Activated T-cell treated with anti-CD3 and anti-CD28 coated beads, Interleukin-2, amount 50 U/mL, for 72 hours (primary cell): Measurements from ENCODE around the gene WDFY2. TPM values are rescaled to one million over a fixed set of nuclear protein-coding genes. Genes with fewer than 3 reads are reported as not detected.

Source experiments
- ATAC-seq, 2 donors: fragments of 150-1000 bp; cut with Tn5 transposase; replicated peaks in 1 of 2; 2 replicates each; pipeline ENCODE4 v1.10.0; 2021; ENCODE audit warnings: moderate library complexity in 2 of 2, mild to moderate bottlenecking in 1 of 2
- DNase-seq, 2 donors: peaks; one replicate each; pipeline ENCODE4 v3.0.0; 2021 to 2022; ENCODE audit warnings: mixed read lengths in 1 of 2
- H3K27ac Mint-ChIP-seq: one replicate; pipeline ENCODE4 v1.8.0; 2022; ENCODE audit warnings: mild to moderate bottlenecking, moderate library complexity, mixed read lengths
- H3K27me3 Mint-ChIP-seq: one replicate; pipeline ENCODE4 v1.8.0; 2022; ENCODE audit warnings: low read depth, mixed read lengths
- H3K36me3 Mint-ChIP-seq, 2 donors: one replicate each; pipeline ENCODE4 v1.8.0; 2022; ENCODE audit warnings: mixed read lengths in 2 of 2, mild to moderate bottlenecking in 1 of 2; ENCODE audit not compliant: insufficient read depth in 2 of 2
- H3K4me1 Mint-ChIP-seq: one replicate; pipeline ENCODE4 v1.8.0; 2022; ENCODE audit warnings: low read depth, mixed read lengths
- H3K4me3 Mint-ChIP-seq, 2 donors: one replicate each; pipeline ENCODE4 v1.8.0; 2022; ENCODE audit warnings: mild to moderate bottlenecking in 2 of 2, mixed read lengths in 2 of 2, moderate library complexity in 2 of 2
- H3K9me3 Mint-ChIP-seq, 2 donors: one replicate each; pipeline ENCODE4 v1.8.0; 2022; ENCODE audit warnings: mixed read lengths in 2 of 2
- total RNA-seq, 2 donors: library from RNA; stranded (reverse); gene quantifications; one replicate each; pipeline ENCODE4 v1.2.3, GENCODE V29; 2022

Gene WDFY2
- total RNA-seq, 2 donors from 2014 or later: 12.6 to 13.5 TPM

DNA sequence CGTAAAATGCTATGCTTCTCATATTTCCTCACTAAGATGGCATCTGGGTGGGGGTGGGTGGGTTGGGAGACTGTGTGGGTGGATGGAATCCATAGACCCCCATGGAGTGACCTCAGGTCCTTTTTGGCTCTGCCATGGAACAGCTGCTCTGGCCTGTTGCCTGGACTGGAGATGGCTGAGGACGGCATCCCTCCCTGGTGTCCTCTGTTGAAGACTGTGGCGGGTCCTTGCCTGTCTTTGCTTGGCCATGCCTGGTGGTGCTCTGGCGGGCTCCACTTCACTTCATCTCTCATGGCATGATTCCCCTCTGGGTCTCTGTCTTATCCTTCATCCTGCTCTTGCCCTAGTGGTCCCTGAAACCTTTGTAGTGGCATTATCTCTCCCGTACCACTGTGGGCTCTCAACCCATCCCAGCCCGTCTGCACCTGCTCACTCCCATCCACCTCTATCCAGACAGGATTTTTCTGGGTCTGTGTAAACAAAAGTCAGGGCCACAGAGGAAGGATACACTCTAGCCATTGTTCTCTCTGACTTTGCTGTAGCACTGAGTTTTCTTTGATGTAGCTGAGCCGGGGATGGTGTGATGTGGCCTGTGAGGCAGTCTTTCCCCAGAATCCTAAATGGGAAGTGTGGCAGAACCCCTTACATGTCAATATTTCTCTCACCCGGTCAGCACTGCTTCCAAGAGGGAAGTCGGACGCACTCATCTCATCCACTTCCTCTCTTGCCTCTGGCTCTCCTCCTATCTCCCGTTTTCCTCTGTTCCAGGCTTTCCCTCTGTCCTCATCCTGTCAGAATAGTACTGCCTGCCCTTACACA lies 36.1 kb downstream of the WDFY2 start:
- Mint-ChIP-seq H3K36me3 (peaks cover 0 to 4% of the 10 kb centered on the region in 2 donors), H3K27ac (peak overlapping the region; percentile 43), H3K4me3 (no peak overlapping the region), H3K27me3 (no peaks in the 10 kb centered on the region), H3K4me1 (peaks cover 54% of the 10 kb centered on the region), H3K9me3 (no peaks in the 10 kb centered on the region)
- no peak for DNase-seq
- no peak for ATAC-seq

DNA sequence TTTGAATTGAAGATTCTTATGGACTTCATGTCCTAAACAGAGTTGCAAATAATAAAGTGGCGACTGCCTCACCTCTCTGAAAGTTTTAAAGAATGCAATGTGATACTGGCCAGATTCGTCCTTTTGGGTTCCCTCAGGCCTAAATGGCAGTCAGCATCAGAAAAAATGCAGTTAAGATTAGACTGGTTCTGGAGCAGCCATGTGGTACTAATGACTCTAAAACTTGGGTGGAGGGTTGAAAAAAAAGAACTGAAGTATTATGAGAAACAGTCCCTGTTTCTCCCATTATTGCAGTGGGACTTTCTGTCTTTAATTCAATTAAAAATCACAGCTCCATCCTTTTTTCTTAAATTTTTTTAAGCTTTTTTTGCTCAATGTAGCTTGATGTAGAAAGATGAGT lies 37.3 kb downstream of the WDFY2 start:
- peaks cover 54% of the 10 kb centered on the region for H3K4me1 Mint-ChIP-seq
- ATAC-seq (no peak), DNase-seq (no peak)
- no peak overlapping the region for H3K27ac Mint-ChIP-seq
- H3K4me3 Mint-ChIP-seq: no peak overlapping the region
- H3K9me3 Mint-ChIP-seq: no peaks in the 10 kb centered on the region
- peaks cover 0 to 4% of the 10 kb centered on the region in 2 donors for H3K36me3 Mint-ChIP-seq
- no peaks in the 10 kb centered on the region for H3K27me3 Mint-ChIP-seq

DNA sequence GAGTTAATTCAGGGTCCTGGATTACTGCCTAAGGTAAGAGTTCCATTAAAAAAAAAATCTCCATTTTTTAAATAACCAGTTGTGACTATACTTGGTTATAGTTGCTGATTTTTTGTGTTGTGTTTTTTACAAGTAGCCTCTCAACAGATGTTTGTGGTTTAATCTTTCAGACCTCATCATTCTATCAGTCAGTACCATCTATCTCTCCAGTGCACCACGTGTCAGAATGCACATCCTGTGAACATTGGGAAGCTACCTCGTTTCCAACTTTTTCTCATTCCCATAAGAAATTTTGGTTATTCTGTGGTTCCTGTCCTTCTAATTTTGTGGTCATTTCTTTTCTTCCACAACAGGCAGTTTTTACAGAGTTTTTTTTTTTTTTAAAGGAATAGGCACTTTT lies 39.2 kb downstream of the WDFY2 start:
- Mint-ChIP-seq H3K36me3 (peaks cover 0 to 4% of the 10 kb centered on the region in 2 donors), H3K27ac (no peak overlapping the region), H3K27me3 (no peaks in the 10 kb centered on the region), H3K9me3 (no peaks in the 10 kb centered on the region), H3K4me3 (no peak overlapping the region), H3K4me1 (peaks cover 54% of the 10 kb centered on the region)
- ATAC-seq (no peak), DNase-seq (no peak)

DNA sequence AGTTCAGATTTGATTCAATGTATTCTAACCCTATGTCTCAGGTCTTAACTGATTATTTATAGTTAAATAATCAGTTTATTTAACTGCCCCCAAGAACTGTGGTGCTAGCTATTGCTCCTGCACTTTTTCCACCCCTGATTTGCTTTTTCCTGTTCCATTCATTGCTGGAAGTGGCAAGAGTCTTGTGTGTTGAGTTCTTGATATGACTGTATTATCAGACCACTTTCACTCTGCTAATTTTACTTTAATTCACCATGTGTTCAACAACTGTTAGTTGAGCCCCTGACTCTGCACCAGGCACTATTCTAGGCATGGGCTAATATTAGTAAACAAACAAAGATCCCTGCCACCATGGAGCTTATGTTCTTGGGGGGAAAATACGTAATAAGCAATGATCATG lies 39.9 kb downstream of the WDFY2 start:
- no peak overlapping the region for H3K4me3 Mint-ChIP-seq
- DNase-seq (no peak), ATAC-seq (no peak)
- H3K9me3 Mint-ChIP-seq: no peaks in the 10 kb centered on the region
- no peak overlapping the region for H3K27ac Mint-ChIP-seq
- peaks cover 51% of the 10 kb centered on the region for H3K4me1 Mint-ChIP-seq
- H3K36me3 Mint-ChIP-seq: peaks cover 0 to 4% of the 10 kb centered on the region in 2 donors
- H3K27me3 Mint-ChIP-seq: no peaks in the 10 kb centered on the region

DNA sequence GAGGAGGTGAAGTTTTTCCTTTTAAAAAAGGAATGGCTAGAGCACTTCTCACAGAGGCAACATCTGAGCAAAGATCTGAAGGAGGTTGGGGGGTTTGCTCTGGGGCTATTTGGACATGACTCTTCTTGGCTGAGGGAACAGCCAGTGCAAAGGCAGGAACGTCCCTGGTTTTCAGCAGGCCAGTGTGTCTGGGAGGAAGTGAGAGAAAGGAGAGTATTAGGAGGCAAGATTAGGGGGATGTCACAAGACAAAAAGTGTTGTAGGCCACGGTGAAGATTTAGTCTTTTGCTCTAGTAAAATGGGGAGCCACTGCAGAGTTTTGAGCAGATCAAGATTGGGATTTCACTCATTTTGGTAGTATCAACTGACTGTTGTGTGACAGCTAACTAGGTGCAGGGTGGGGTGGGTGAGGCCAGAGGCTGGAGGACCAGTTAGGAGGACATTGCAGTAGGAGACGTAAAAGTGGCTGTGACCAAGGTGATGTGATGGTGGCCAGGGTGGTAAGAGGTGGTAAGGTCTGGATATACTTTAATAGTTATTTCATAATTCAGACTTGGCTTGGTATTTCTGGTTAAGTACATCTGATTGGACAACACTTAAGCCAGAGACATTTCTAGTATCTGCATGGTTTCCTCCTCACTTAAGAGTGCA lies 40.6 kb downstream of the WDFY2 start:
- DNase-seq: no peak
- Mint-ChIP-seq H3K27me3 (no peaks in the 10 kb centered on the region), H3K27ac (peak overlapping the region; percentile 21), H3K4me3 (no peak overlapping the region), H3K36me3 (peaks cover 0 to 4% of the 10 kb centered on the region in 2 donors), H3K4me1 (peaks cover 51% of the 10 kb centered on the region), H3K9me3 (no peaks in the 10 kb centered on the region)
- no peak for ATAC-seq

DNA sequence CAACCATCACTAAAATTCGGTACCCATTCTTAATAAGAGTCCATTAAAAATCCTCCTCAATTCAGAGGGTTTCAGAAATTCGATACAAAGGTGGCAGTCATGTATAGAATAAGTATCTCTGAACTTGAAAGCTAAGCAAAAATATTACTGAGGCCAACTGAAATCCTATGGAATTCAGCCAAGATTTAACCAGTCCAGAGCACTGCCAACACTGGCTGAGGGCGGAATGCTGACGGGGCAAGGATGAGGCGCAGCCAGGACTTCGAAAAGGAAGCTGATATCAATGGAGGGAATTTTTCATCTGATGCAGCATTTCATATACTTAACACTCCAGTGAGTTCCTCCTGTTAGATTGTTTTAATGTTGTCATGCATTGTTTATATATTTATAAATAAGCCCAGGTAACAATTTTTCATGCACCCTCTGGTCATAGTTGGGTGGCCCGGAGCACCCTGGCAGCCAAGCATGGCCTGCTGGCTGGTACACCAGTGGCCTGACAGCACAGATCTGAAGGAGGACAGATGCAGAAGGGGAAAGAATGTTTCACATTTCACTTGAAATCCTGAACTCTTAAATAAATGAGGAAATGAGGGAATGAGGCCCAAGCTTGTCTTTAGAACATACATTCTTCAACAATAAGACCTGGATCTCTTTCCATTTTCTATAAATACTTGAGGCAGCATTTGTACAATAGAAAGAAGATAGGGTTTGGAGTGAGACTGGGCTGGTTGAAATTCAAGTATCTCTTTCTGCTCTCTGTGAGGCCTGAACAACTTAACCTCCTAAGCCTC lies 41.5 kb downstream of the WDFY2 start:
- Mint-ChIP-seq H3K27me3 (no peaks in the 10 kb centered on the region), H3K4me3 (no peak overlapping the region), H3K36me3 (peaks cover 0 to 4% of the 10 kb centered on the region in 2 donors), H3K27ac (no peak overlapping the region), H3K4me1 (peaks cover 53% of the 10 kb centered on the region), H3K9me3 (no peaks in the 10 kb centered on the region)
- no peak for DNase-seq
- no peak for ATAC-seq

DNA sequence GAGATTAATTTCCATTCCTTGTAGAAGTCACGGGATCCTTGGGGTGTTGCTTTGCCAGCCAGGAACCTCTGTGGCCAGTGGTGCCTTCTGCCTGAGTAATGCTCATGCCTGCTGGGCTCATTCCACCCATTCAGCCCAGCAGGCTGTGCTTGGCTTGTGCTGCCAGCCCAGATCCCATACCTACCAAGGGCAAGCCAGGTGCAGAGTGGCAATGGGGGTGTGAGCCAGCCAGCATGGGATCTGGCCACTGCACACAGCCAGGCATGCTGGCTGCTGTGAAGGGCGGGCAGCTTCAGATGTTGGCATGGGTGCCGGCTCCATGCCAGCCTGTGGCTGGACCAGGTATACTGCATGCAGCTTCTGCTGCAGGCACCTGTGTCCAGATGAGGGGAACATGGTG lies 42.5 kb downstream of the WDFY2 start:
- no peak overlapping the region for H3K27ac Mint-ChIP-seq
- peaks cover 0 to 4% of the 10 kb centered on the region in 2 donors for H3K36me3 Mint-ChIP-seq
- DNase-seq: no peak
- H3K9me3 Mint-ChIP-seq: no peaks in the 10 kb centered on the region
- H3K4me3 Mint-ChIP-seq: no peak overlapping the region
- H3K4me1 Mint-ChIP-seq: peaks cover 48% of the 10 kb centered on the region
- no peak for ATAC-seq
- no peaks in the 10 kb centered on the region for H3K27me3 Mint-ChIP-seq

DNA sequence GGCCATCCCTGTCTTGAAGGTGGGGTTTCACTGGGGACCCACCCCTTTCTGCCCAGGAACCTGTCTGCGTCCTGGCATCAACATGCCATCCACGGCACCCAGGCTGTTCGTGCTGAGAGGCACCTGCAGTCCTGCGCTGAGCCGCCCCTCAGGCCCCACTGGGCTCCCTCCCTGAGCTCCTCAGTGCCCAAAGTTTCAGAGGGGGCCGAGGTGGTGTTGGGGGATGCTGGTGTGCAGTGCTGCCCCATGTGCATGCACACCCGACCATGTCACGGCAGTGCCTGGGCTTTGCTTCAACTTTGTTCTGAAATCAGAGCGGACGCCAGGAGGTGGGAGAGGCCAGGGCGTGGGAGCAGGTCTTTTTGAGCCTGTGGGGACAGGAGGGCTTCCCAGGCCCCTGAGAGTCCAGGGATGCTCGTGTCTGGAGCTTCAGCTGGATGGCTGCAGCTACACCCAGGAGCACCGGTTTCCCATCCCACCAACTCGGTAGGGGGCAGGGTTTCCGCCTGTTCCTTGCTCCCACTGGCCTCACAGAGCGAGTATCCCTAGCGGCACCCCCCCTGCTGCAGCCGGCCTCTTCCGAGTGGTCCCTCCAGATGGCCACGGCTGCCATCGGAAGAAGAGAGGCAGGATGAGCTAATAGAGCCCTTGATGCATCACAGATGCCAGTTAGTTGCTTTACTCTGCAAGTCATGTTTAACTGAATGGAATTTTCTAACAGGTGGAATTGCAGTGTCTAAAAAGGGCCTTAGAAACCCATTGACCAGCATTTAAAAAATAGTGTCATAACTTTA lies 44.0 kb downstream of the WDFY2 start:
- Mint-ChIP-seq H3K27me3 (no peaks in the 10 kb centered on the region), H3K4me1 (peaks cover 45% of the 10 kb centered on the region), H3K4me3 (no peak overlapping the region), H3K9me3 (no peaks in the 10 kb centered on the region), H3K36me3 (no peaks in the 10 kb centered on the region), H3K27ac (no peak overlapping the region)
- no peak for ATAC-seq
- DNase-seq: no peak

DNA sequence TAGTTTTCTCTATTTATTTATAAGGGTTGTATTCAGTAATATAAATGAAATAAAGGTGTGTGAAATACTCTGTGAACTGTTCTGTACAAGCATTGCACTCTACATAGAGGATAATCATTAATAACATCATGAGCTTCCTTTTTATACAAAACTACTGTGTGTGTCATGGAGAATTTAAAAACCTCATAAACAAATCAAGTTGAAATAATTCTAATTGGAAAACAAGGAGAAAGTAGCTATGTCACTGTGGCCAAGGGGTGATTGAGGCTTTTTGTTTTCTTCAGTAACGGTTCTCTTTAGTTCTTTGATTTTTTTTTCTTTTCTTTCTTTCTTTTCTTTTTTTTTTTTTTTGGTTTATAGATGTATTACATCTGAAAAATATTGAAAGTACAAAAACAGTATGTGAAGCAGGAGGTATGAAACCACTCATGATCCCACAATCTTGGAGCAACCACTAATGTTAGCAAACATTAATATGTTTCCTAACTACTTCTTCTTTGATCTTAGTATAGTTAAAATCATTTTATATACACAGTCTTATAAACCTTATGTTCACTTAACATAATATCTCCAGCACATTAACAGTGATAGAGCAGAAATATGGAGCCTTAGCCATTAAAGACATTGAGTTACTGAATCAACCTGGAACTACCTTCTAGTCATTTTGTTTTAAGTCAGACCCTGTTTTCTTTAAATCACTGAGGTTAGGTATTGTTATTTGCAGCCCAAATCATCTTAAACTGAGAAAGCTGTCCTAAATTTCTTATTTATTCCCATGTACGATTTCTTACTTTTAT lies 45.4 kb downstream of the WDFY2 start:
- H3K4me3 Mint-ChIP-seq: no peak overlapping the region
- ATAC-seq (peak in 1 of 2 donors; percentile 32), DNase-seq (no peak)
- peak overlapping the region; percentile 50 for H3K27ac Mint-ChIP-seq
- no peaks in the 10 kb centered on the region for H3K27me3 Mint-ChIP-seq
- peaks cover 0 to 1% of the 10 kb centered on the region in 2 donors for H3K9me3 Mint-ChIP-seq
- H3K4me1 Mint-ChIP-seq: peaks cover 38% of the 10 kb centered on the region
- H3K36me3 Mint-ChIP-seq: no peaks in the 10 kb centered on the region

DNA sequence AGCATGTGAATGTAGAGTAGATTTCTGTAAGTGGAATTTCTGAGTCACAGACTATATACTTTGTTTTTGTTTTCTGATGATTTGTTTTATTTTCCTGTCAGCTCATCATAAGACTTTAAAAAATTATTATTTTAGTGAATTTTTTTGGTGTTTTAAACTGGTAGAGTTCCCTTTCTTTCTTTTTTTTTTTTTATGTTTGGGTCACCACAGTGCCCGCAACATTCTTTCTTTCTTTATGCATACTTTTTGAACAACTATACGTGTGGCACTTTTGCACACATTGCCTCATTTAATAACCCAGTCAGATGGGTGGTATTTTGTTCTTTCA lies 46.0 kb downstream of the WDFY2 start:
- no peak for ATAC-seq
- Mint-ChIP-seq H3K36me3 (no peaks in the 10 kb centered on the region), H3K27ac (no peak overlapping the region), H3K4me3 (peak overlapping the region in 1 of 2 donors; percentile 43), H3K4me1 (peaks cover 41% of the 10 kb centered on the region), H3K9me3 (peaks cover 0 to 1% of the 10 kb centered on the region in 2 donors), H3K27me3 (no peaks in the 10 kb centered on the region)
- no peak for DNase-seq

DNA sequence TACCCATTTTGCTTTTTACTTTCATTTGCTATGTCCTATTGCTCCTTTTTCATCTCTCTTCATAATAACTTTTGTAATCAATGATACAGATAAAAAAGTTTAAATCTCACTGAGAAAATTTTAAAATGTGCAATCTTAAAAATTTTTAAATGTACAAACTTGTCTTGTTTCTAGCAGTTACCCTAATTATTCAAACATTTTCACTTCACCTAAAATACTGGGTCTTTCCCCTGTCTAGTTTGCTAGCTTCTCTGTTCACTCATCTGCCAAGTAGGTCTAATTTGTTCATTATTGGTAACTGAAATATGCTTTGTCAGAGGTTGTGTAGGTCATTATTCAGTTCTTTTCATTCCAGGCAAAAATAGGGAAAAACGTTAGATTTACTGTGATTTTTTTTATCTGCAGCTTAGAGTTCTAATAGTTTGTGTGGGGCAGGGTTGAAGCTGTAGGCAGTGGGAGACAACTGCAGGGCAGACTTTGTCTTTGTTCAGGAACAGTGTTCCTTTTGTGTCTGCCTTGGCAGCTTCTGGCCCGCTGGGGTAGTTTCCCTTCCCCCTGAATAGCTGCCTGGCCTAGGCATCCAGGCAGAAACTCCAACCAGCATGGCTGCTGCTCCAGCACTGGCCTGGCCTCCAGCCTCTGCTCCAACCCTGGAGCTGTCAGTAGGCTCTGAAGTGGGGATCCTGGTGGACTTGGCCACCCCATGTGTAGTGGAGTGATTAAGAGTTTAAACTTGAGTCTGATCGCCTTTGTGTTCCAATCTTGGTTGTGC lies 48.5 kb downstream of the WDFY2 start:
- no peaks in the 10 kb centered on the region for H3K36me3 Mint-ChIP-seq
- peaks cover 0 to 1% of the 10 kb centered on the region in 2 donors for H3K9me3 Mint-ChIP-seq
- H3K4me1 Mint-ChIP-seq: peaks cover 64% of the 10 kb centered on the region
- no peak for ATAC-seq
- no peak overlapping the region for H3K4me3 Mint-ChIP-seq
- no peak overlapping the region for H3K27ac Mint-ChIP-seq
- H3K27me3 Mint-ChIP-seq: no peaks in the 10 kb centered on the region
- no peak for DNase-seq
